HG02571 (cell line): ENCODE data around the gene RHOXF2.
"Not testable (repeated sequence)": the region's sequence is repeated elsewhere in the genome, so short reads cannot be mapped to it uniquely, and the experiment has no call there.

Experiments
- ATAC-seq: cut with Tn5 transposase; IDR thresholded peaks from one replicate; pipeline ENCODE4 v1.9.1; 2021; ENCODE audit warnings: mild to moderate bottlenecking, moderate library complexity; ENCODE audit not compliant: unreplicated experiment

The RHOXF2 gene

GRCh38 chrX:120158313-120158712 lies at the start of gene RHOXF2:
RHOXF2 (plus strand) TSS chrX:120158613; CDS start chrX:120158751, 138 bp downstream.
- ATAC-seq, result not testable (repeated sequence)

- ATAC-seq, result no peak
These were observed 49.0 kb upstream of the RHOXF2 start for GRCh38 chrX:120109378-120109777.

GRCh38 chrX:120111611-120112010 lies 46.8 kb upstream of the RHOXF2 start:
- ATAC-seq, result no peak

GRCh38 chrX:120115438-120115963 lies 42.9 kb upstream of the RHOXF2 start, which contains the start of gene RHOXF1:
RHOXF1 (minus strand) TSS chrX:120115913; CDS start chrX:120115862, 51 bp downstream.
- no peak for ATAC-seq

GRCh38 chrX:120120223-120120622 lies 38.2 kb upstream of the RHOXF2 start:
- ATAC-seq, result no peak

- no peak for ATAC-seq
These were observed 33.0 kb upstream of the RHOXF2 start for GRCh38 chrX:120125444-120125843.

- not testable (repeated sequence) for ATAC-seq
These were observed 30.0 kb upstream of the RHOXF2 start for GRCh38 chrX:120128306-120128846.

GRCh38 chrX:120136128-120136527 lies 22.3 kb upstream of the RHOXF2 start:
- ATAC-seq, result no peak

- no peak for ATAC-seq
These were observed 21.6 kb upstream of the RHOXF2 start for GRCh38 chrX:120136840-120137239.

- no peak for ATAC-seq
These were observed 21.0 kb upstream of the RHOXF2 start for GRCh38 chrX:120137439-120137838.

- no peak for ATAC-seq
These were observed 18.0 kb upstream of the RHOXF2 start for GRCh38 chrX:120140293-120140981.

- no peak for ATAC-seq
These were observed 14.1 kb upstream of the RHOXF2 start for GRCh38 chrX:120144178-120144844.

- no peak for ATAC-seq
These were observed 13.0 kb upstream of the RHOXF2 start for GRCh38 chrX:120145295-120145925.

- ATAC-seq, result not testable (repeated sequence)
These were observed 12.1 kb upstream of the RHOXF2 start for GRCh38 chrX:120146323-120146722.

GRCh38 chrX:120147537-120147936 lies 10.9 kb upstream of the RHOXF2 start:
- ATAC-seq, result no peak

GRCh38 chrX:120150109-120150744 lies 8.2 kb upstream of the RHOXF2 start:
- ATAC-seq, result not testable (repeated sequence)

- not testable (repeated sequence) for ATAC-seq
These were observed 673 bp downstream of the RHOXF2 start for GRCh38 chrX:120159086-120159485.

- not testable (repeated sequence) for ATAC-seq
These were observed 34.8 kb downstream of the RHOXF2 start for GRCh38 chrX:120193254-120193653.

GRCh38 chrX:120193720-120194119 lies 35.3 kb downstream of the RHOXF2 start:
- not testable (repeated sequence) for ATAC-seq

- not testable (repeated sequence) for ATAC-seq
These were observed 37.4 kb downstream of the RHOXF2 start for GRCh38 chrX:120195786-120196185.
